NCI-H2029 treated with DMSO at 0.1 percent for 48 hours (cell line): Measurements from ENCODE around the gene ZNF90.
"Not testable (repeated sequence)": the region's sequence is repeated elsewhere in the genome, so short reads cannot be mapped to it uniquely, and the experiment has no call there.

Experiments
- DNase-seq: peaks from one replicate; lab custom pipeline; 2025; lab: John Stamatoyannopoulos, UW

The ZNF90 gene

GRCh38 chr19:20103091-20103740 lies 25.4 kb downstream of the ZNF90 start:
- DNase-seq = no peak

GRCh38 chr19:20107301-20107700 lies 29.5 kb downstream of the ZNF90 start:
- no peak for DNase-seq

GRCh38 chr19:20118064-20118839 lies 40.5 kb downstream of the ZNF90 start:
- DNase-seq = not testable (repeated sequence)

- no peak for DNase-seq
These were observed 47.1 kb downstream of the ZNF90 start for GRCh38 chr19:20124879-20125278.

- DNase-seq = not testable (repeated sequence)
These were observed 55.1 kb downstream of the ZNF90 start for GRCh38 chr19:20132933-20133332.

GRCh38 chr19:20137714-20138113 lies 59.9 kb downstream of the ZNF90 start:
- DNase-seq = not testable (repeated sequence)

GRCh38 chr19:20151617-20152145 lies 73.9 kb downstream of the ZNF90 start:
- no peak for DNase-seq

GRCh38 chr19:20152506-20152905 lies 74.7 kb downstream of the ZNF90 start:
- DNase-seq = not testable (repeated sequence)

GRCh38 chr19:20153281-20153680 lies 75.5 kb downstream of the ZNF90 start:
- no peak for DNase-seq

- DNase-seq = no peak
These were observed 76.8 kb downstream of the ZNF90 start for GRCh38 chr19:20154636-20155035.

- no peak for DNase-seq
These were observed 85.0 kb downstream of the ZNF90 start for GRCh38 chr19:20162821-20163220.

GRCh38 chr19:20164456-20164855 lies 86.7 kb downstream of the ZNF90 start:
- DNase-seq = no peak

- DNase-seq = no peak
These were observed 88.3 kb downstream of the ZNF90 start for GRCh38 chr19:20165971-20166592.

- peak; percentile 88 for DNase-seq
These were observed 89.3 kb downstream of the ZNF90 start, which contains the start of gene ZNF486 for GRCh38 chr19:20167020-20167644. Gene ZNF486 (plus strand): TSS chr19:20167214. CDS start chr19:20167331, 117 bp downstream.

- no peak for DNase-seq
These were observed 89.9 kb downstream of the ZNF90 start for GRCh38 chr19:20167651-20168122.
